Ovary (tissue), 3 donors: Measurements from ENCODE around the gene C17orf100.

Experiments used
- EP300 ChIP-seq: sonication (generic); formaldehyde crosslinking; IDR thresholded peaks from one replicate; pipeline ENCODE4 v1.6.1; 2017; ENCODE audit warnings: antibody characterized with exemption
- TF ChIP-seq, protein P1 (sequence below), 3 donors: fragments of 450-650 bp in 2 of 3; fragments of 200-600 bp in 1 of 3; IDR thresholded peaks; one replicate each; pipeline versions ENCODE4 v1.5.1 to v1.8.0; 2016 to 2022; ENCODE audit warnings: antibody characterized with exemption in 3 of 3, mild to moderate bottlenecking in 1 of 3
- donor health status: DM: no; HTN: no; CAD: no.

GRCh38 chr17:6626616-6627015, 24.9 kb upstream of the C17orf100 start:
- TF ChIP-seq, protein P1, sequence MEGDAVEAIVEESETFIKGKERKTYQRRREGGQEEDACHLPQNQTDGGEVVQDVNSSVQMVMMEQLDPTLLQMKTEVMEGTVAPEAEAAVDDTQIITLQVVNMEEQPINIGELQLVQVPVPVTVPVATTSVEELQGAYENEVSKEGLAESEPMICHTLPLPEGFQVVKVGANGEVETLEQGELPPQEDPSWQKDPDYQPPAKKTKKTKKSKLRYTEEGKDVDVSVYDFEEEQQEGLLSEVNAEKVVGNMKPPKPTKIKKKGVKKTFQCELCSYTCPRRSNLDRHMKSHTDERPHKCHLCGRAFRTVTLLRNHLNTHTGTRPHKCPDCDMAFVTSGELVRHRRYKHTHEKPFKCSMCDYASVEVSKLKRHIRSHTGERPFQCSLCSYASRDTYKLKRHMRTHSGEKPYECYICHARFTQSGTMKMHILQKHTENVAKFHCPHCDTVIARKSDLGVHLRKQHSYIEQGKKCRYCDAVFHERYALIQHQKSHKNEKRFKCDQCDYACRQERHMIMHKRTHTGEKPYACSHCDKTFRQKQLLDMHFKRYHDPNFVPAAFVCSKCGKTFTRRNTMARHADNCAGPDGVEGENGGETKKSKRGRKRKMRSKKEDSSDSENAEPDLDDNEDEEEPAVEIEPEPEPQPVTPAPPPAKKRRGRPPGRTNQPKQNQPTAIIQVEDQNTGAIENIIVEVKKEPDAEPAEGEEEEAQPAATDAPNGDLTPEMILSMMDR (IDR thresholded peaks at IDR 0.05), result no peak
- TF ChIP-seq EP300, result no peak
